GM12873 (cell line): ENCODE results near the gene SALL2.

Experiments
- CTCF ChIP-seq: IDR thresholded peaks from 2 replicates; pipeline ENCODE4 v1.5.1; 2012; ENCODE audit warnings: low read depth, mild to moderate bottlenecking, moderate library complexity, low read length, control low read depth; ENCODE audit not compliant: insufficient read depth; ENCODE audit errors: missing control alignments

SALL2 gene

DNA sequence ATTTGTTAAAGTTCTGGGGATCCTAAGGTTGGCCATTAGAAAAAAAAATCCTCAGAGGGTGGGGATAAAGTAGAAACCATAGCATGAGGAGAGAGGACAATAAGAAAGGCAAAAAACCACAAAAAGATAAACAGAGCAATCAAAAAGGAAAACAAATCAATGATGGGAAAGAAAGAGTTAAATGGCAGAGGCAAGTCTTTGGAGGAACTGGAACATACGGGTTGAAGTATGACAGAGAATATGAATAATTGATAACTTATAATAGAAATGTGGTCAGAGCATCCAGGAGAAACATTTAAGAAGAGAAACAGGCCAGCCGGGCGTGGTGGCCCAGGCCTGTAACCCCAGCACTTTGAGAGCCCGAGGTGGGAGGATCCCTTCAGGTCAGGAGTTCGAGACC, 17.8 kb upstream of the SALL2 start:
- TF ChIP-seq CTCF: no peak

- TF ChIP-seq CTCF: no peak
Observed at GRCh38 chr14:21543521-21543960, 17.4 kb upstream of the SALL2 start.

DNA sequence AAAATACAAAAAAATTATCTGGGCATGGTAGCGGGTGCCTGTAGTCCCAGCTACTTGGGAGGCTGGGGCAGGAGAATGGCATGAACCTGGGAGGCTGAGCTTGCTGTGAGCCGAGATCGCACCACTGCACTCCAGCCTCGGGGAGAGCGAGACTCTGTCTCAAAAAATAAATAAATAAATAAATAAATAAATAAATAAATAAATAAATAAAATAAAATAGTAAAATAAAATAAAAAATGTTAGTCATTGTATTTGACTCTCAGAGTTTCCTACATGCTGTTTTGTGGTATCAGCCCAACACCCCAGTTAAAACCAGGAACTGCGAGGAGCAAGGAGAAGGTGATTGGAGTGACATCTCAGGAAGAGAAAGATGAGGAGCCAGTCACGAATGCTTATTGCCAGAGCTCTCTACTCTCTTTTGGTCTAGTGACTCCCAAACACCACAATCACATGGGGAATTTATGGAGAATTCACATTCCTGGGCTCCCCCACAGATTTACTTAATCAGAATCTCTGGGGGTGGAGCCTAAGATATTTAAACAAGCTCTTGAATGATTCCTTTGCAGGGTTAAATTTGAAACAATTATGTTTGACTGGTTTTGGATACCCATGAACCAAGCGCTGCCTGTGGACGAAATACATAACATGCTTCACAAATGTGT, 15.4 kb upstream of the SALL2 start:
- TF ChIP-seq CTCF: no peak

- TF ChIP-seq CTCF: no peak
Observed at GRCh38 chr14:21539189-21539940, 13.2 kb upstream of the SALL2 start.

GRCh38 chr14:21537090-21537424, 10.9 kb upstream of the SALL2 start:
- TF ChIP-seq CTCF: no peak

- TF ChIP-seq CTCF: no peak
Observed at GRCh38 chr14:21536418-21537089, 10.4 kb upstream of the SALL2 start.
